Measurements from ENCODE around the gene TENM4. TPM values are rescaled to one million over a fixed set of nuclear protein-coding genes. Genes with fewer than 3 reads are reported as not detected.
A peak's percentile ranks its signal among the peaks of the same experiment; 100 is the strongest.

Gene TENM4
- total and polyA plus RNA-seq, 5 experiments from 2014 or later, result not detected

DNA sequence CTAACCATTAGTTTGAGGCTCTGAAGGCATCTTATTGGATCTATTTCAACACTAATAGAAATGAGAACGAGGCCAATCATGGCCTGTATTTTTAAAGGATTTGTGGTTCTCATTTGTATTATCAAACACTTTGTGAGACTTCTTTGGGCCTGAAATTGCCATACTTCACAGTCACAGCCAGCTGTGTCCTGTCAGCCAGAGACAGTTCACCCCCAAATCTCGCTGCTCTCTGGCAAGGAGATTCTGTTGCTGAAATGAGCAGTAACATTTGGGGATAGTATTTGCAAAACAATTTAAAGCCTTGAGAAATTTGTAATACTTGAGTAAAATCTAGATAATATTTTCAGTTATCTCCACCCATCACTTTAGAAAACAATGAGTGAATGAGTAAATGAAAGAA, 26.9 kb upstream of the TENM4 start:
- DNase-seq (no peak), ATAC-seq (no peak)
- peaks cover 0 to 38% (median 8%) of the 10 kb centered on the region in 5 donors for H3K27me3 Mint-ChIP-seq
- H3K9me3 Mint-ChIP-seq, result peaks cover 0 to 5% (median 0%) of the 10 kb centered on the region in 9 donors
- H3K4me3 Mint-ChIP-seq, result no peak overlapping the region
- H3K36me3 Mint-ChIP-seq, result no peaks in the 10 kb centered on the region
- peaks cover 0 to 1% (median 0%) of the 10 kb centered on the region in 4 donors for H3K4me1 Mint-ChIP-seq
- no peak overlapping the region for H3K27ac Mint-ChIP-seq
- POLR2A ChIA-PET, result no interaction called here

DNA sequence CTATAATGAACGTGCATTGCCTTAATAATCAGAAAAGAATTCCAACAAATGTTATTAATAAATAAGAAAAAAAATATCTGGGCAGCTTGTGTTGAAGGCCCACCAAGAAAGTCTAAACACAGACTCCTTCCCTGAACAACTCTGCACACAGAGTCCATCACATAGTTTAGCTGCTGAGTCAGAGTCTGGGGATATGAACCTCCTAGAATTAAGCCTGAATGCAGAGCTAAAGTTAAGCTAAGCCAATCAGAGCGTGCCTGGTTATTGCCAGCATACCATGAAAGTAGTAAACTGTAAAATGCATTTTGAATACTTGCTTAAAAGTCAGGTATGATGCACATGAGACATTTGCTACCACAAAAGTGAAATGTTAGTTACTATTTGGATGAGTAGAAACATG, 25.6 kb upstream of the TENM4 start:
- no peak for ATAC-seq
- Mint-ChIP-seq H3K27ac (no peak overlapping the region), H3K4me3 (no peak overlapping the region), H3K9me3 (peaks cover 0 to 4% (median 0%) of the 10 kb centered on the region in 9 donors), H3K27me3 (peaks cover 4 to 24% (median 5%) of the 10 kb centered on the region in 5 donors), H3K4me1 (peaks cover 0 to 1% (median 0%) of the 10 kb centered on the region in 4 donors), H3K36me3 (no peaks in the 10 kb centered on the region)
- DNase-seq, result no peak
- POLR2A ChIA-PET, result no interaction called here

GRCh38 chr11:79465160-79465559, 24.3 kb upstream of the TENM4 start:
- DNase-seq, result no peak
- H3K27me3 Mint-ChIP-seq, result peaks cover 4 to 24% (median 8%) of the 10 kb centered on the region in 5 donors
- no peak overlapping the region for H3K4me3 Mint-ChIP-seq
- no peaks in the 10 kb centered on the region for H3K36me3 Mint-ChIP-seq
- POLR2A ChIA-PET, result no interaction called here
- H3K4me1 Mint-ChIP-seq, result peaks cover 0 to 1% (median 0%) of the 10 kb centered on the region in 4 donors
- no peak overlapping the region for H3K27ac Mint-ChIP-seq
- no peak for ATAC-seq
- peaks cover 0 to 4% (median 0%) of the 10 kb centered on the region in 9 donors for H3K9me3 Mint-ChIP-seq

- Mint-ChIP-seq H3K9me3 (peaks cover 0 to 2% (median 0%) of the 10 kb centered on the region in 9 donors), H3K4me3 (no peak overlapping the region), H3K27me3 (peaks cover 2 to 14% (median 6%) of the 10 kb centered on the region in 5 donors), H3K4me1 (no peaks in the 10 kb centered on the region), H3K36me3 (no peaks in the 10 kb centered on the region), H3K27ac (no peak overlapping the region)
- POLR2A ChIA-PET, result no interaction called here
- no peak for ATAC-seq
- no peak for DNase-seq
These were observed 21.1 kb upstream of the TENM4 start for GRCh38 chr11:79461666-79462645.

DNA sequence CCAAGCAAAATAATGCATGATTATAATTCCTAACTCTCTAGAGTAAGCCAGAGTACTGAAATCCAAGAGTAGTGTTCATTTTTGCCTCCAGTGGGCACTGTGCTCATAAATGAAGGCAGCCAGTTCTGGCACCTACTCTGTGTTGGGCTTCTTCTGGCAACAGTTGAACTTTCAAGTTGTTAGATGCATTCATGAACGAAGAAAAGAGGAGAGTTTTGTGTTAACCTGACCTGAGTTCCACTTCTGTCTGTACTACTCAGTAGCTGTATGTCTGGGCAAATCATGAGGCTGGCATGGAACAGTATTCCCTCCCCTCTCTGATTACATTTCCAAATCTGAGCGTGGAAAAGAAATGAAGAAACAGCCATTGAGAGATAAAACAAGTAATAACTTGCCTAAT, 20.3 kb upstream of the TENM4 start:
- peaks cover 0 to 2% (median 0%) of the 10 kb centered on the region in 9 donors for H3K9me3 Mint-ChIP-seq
- ATAC-seq, result no peak
- no peaks in the 10 kb centered on the region for H3K36me3 Mint-ChIP-seq

DNA sequence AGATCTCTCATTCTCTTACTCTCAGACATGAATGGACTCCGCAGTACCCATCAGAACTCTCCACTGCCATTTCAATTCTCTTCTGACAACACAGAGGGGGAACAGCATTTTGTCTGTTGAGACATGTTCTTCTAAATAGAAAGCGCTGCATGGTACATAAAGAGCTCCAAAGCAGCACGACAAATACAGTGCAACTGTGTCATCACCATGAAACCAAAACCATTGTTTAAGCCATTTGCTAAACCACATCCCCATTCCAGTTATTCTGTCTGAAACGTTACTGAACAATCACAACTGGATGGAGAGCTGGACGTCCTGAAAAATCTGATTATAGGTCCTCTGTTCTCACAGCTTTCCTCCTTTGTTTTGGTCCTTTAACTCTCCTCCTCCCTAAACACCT, 17.9 kb upstream of the TENM4 start:
- Mint-ChIP-seq H3K27me3 (peaks cover 7 to 37% (median 17%) of the 10 kb centered on the region in 5 donors), H3K27ac (no peak overlapping the region), H3K4me3 (no peak overlapping the region), H3K36me3 (no peaks in the 10 kb centered on the region), H3K9me3 (peaks cover 0 to 5% (median 0%) of the 10 kb centered on the region in 9 donors), H3K4me1 (no peaks in the 10 kb centered on the region)
- no peak for ATAC-seq
- POLR2A ChIA-PET, result no interaction called here
- DNase-seq, result no peak

More for the DNA sequence above, 20.3 kb upstream of the TENM4 start:
- Mint-ChIP-seq H3K27ac (no peak overlapping the region), H3K4me1 (no peaks in the 10 kb centered on the region), H3K27me3 (peaks cover 3 to 22% (median 10%) of the 10 kb centered on the region in 5 donors), H3K4me3 (no peak overlapping the region)
- POLR2A ChIA-PET, result no interaction called here
- no peak for DNase-seq

- H3K27ac Mint-ChIP-seq, result no peak overlapping the region
- H3K9me3 Mint-ChIP-seq, result peaks cover 0 to 5% (median 0%) of the 10 kb centered on the region in 9 donors
- peaks cover 7 to 37% (median 19%) of the 10 kb centered on the region in 5 donors for H3K27me3 Mint-ChIP-seq
- H3K4me1 Mint-ChIP-seq, result no peaks in the 10 kb centered on the region
- no peak for DNase-seq
- ATAC-seq, result no peak
- H3K36me3 Mint-ChIP-seq, result no peaks in the 10 kb centered on the region
- H3K4me3 Mint-ChIP-seq, result no peak overlapping the region
- POLR2A ChIA-PET, result no interaction called here
These were observed 15.7 kb upstream of the TENM4 start for GRCh38 chr11:79456501-79456900.

- Mint-ChIP-seq H3K36me3 (no peaks in the 10 kb centered on the region), H3K4me3 (no peak overlapping the region), H3K27ac (no peak overlapping the region), H3K27me3 (peaks cover 7 to 27% (median 18%) of the 10 kb centered on the region in 5 donors), H3K4me1 (no peaks in the 10 kb centered on the region), H3K9me3 (peaks cover 0 to 4% (median 0%) of the 10 kb centered on the region in 9 donors)
- POLR2A ChIA-PET, result no interaction called here
- DNase-seq, result no peak
- no peak for ATAC-seq
These were observed 12.8 kb upstream of the TENM4 start for GRCh38 chr11:79453617-79454016.

DNA sequence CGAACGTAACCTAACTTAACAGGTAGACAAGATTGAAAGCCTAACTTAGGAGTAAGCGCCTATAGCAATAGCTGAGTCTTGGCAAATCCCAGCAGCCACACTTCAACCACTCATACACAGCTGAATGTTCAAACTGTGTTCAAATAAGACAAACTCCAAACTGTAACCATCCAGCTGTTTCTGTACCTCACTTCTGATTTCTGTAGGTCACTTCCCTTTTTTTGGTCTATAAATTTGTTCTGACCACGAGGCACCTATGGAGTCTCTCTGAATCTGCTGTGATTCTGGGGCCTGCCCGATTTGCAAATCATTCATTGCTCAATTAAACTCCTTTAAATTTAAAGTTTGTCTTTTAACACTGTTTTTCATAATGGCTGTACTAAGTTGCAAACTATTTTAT, 8.2 kb upstream of the TENM4 start:
- no peaks in the 10 kb centered on the region for H3K36me3 Mint-ChIP-seq
- ATAC-seq (no peak), DNase-seq (no peak)
- no peaks in the 10 kb centered on the region for H3K4me1 Mint-ChIP-seq
- no peak overlapping the region for H3K27ac Mint-ChIP-seq
- no peak overlapping the region for H3K4me3 Mint-ChIP-seq
- H3K27me3 Mint-ChIP-seq, result peaks cover 2 to 30% (median 13%) of the 10 kb centered on the region in 5 donors
- peaks cover 0 to 8% (median 0%) of the 10 kb centered on the region in 9 donors for H3K9me3 Mint-ChIP-seq
- POLR2A ChIA-PET, result no interaction called here

- H3K9me3 Mint-ChIP-seq, result peaks cover 0 to 13% (median 4%) of the 10 kb centered on the region in 9 donors
- ATAC-seq (no peak), DNase-seq (no peak)
- no peak overlapping the region for H3K27ac Mint-ChIP-seq
- POLR2A ChIA-PET, result no interaction called here
- peaks cover 17 to 48% (median 29%) of the 10 kb centered on the region in 5 donors for H3K27me3 Mint-ChIP-seq
- peaks cover 0 to 6% (median 0%) of the 10 kb centered on the region in 3 donors for H3K36me3 Mint-ChIP-seq
- no peak overlapping the region for H3K4me3 Mint-ChIP-seq
- no peaks in the 10 kb centered on the region for H3K4me1 Mint-ChIP-seq
These were observed 6.4 kb upstream of the TENM4 start for GRCh38 chr11:79447038-79447786.

DNA sequence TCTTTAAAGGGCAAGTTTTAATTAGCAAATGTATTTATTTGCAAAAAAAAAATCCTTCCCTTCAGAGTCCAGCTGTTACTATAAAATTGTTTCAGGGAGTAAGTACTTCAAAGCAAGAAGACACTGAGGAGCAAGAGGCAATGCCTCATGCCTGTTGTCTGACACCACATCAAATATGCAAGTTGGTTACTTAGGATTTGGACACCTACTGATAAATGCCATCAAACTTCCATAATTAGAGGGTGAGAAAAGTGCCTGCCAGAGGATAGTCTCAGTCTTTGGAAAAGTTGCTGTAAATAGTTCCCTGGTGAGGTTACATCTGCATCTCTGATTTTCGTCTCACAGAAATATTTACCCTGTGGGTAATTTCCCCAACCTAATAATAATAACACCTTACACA, 4.1 kb upstream of the TENM4 start:
- Mint-ChIP-seq H3K27me3 (peaks cover 31 to 65% (median 42%) of the 10 kb centered on the region in 5 donors), H3K9me3 (peaks cover 0 to 13% (median 6%) of the 10 kb centered on the region in 9 donors)
- ATAC-seq, result no peak

DNA sequence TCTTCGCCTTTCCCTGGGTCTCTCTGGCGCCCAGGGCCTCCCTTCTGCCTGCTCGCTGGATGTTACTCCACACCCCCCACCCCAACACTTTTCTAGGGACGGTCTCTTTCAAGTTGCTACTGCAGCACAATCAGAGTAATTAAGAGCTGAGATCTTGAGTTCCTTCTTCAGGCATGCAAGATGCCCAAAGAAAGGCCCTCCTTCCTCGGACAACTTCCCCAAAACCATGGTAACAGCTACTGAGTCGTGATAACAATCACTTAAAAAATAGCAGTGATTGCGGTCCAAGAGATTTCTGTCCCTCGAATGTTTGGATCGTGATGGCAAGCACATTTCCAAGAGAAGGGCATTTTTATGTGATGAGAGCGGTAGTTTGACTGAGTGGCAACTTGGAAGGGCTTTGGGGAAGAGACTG, 638 bp upstream of the TENM4 start:
- ATAC-seq, result no peak
- peaks cover 0 to 10% (median 6%) of the 10 kb centered on the region in 3 donors for H3K36me3 Mint-ChIP-seq
- DNase-seq, result no peak
- peaks cover 0 to 15% (median 3%) of the 10 kb centered on the region in 9 donors for H3K9me3 Mint-ChIP-seq
- peak overlapping the region in 6 of 10 donors; percentile 34 to 84 (median 59) for H3K4me3 Mint-ChIP-seq
- H3K27me3 Mint-ChIP-seq, result peaks cover 33 to 75% (median 55%) of the 10 kb centered on the region in 5 donors
- peaks cover 4 to 25% (median 16%) of the 10 kb centered on the region in 4 donors for H3K4me1 Mint-ChIP-seq
- peak overlapping the region in 1 of 10 donors; percentile 42 for H3K27ac Mint-ChIP-seq
- POLR2A ChIA-PET, result no interaction called here

More for the DNA sequence above, 4.1 kb upstream of the TENM4 start:
- Mint-ChIP-seq H3K27ac (no peak overlapping the region), H3K36me3 (peaks cover 0 to 6% (median 6%) of the 10 kb centered on the region in 3 donors), H3K4me3 (no peak overlapping the region), H3K4me1 (peaks cover 4 to 10% (median 9%) of the 10 kb centered on the region in 4 donors)
- no peak for DNase-seq
- POLR2A ChIA-PET, result no interaction called here

Data from naive thymus-derived CD8-positive, alpha-beta T cell (primary cell).